Brain microvascular endothelial cell (primary cell): Measurements from ENCODE around the gene ASPHD2.

ENCODE experiments used
- DNase-seq: peaks from one replicate; pipeline ENCODE4 v3.0.0-alpha.2; 2020
- H3K27ac ChIP-seq: fragments of 250-450 bp; sonication (Bioruptor Pico); 2 replicates; pipeline ENCODE4 v1.5.1; 2020; ENCODE audit warnings: mild to moderate bottlenecking, moderate library complexity
- H3K27me3 ChIP-seq: fragments of 250-450 bp; sonication (Bioruptor Pico); replicated peaks from 2 replicates; pipeline ENCODE4 v1.5.1; 2020; ENCODE audit warnings: mild to moderate bottlenecking
- H3K36me3 ChIP-seq: fragments of 250-450 bp; sonication (Bioruptor Pico); replicated peaks from 2 replicates; pipeline ENCODE4 v1.5.1; 2020; ENCODE audit warnings: mild to moderate bottlenecking
- H3K4me3 ChIP-seq: 2 replicates; pipeline ENCODE4 v1.5.1; 2011; ENCODE audit warnings: low read depth, mild to moderate bottlenecking, control low read depth, low read length, moderate library complexity
- in situ Hi-C: cut with HindIII; loops from 2 replicates; pipeline ENCODE4 v1.10.0; 2017; ENCODE audit warnings: low sequenced_read_pairs, low pct_ligation_motif_present
- TF ChIP-seq, protein P1 (sequence below): IDR thresholded peaks from 2 replicates; pipeline ENCODE4 v1.5.1; 2011; ENCODE audit warnings: low read depth, mild to moderate bottlenecking, moderate library complexity, low read length, control low read depth, inconsistent platforms; ENCODE audit errors: missing control alignments

ASPHD2 gene

DNA sequence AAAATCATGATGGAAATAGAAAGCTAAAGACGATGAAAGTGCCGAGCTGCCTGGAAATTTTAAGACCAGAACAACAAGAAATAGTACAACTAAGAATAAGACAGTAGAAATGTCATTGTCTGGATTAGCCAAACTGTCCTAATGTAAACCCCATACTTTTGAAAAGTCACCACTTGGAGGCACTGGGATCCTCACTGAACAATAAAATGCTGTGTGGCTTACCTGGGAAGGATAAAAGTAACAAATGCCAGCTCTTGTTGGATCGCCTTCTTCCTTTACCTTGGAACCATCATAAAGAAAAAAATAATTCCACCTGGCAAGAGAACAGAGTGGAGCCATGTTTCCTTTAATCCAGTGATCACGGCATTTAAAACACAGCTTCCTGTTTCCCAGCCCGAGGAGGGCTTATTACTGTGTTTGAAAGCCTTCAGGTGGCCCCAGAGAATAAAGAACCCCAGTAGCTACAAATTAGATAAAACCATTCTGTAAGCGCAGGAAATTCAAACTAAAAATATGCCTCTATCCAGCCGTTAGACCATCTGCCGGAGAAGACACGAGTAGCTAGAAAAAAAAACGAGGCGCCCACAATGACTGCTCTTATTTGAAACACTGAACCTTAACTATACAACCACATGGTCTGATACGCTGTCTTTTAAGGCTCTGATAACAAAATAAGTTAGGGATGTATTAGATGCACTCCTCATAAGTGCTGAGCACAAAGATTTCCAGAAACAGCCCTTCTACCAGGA, 50.2 kb downstream of the ASPHD2 start:
- DNase-seq, result no peak
- peaks cover 2% of the 10 kb centered on the region for H3K36me3 ChIP-seq
- TF ChIP-seq, protein P1, sequence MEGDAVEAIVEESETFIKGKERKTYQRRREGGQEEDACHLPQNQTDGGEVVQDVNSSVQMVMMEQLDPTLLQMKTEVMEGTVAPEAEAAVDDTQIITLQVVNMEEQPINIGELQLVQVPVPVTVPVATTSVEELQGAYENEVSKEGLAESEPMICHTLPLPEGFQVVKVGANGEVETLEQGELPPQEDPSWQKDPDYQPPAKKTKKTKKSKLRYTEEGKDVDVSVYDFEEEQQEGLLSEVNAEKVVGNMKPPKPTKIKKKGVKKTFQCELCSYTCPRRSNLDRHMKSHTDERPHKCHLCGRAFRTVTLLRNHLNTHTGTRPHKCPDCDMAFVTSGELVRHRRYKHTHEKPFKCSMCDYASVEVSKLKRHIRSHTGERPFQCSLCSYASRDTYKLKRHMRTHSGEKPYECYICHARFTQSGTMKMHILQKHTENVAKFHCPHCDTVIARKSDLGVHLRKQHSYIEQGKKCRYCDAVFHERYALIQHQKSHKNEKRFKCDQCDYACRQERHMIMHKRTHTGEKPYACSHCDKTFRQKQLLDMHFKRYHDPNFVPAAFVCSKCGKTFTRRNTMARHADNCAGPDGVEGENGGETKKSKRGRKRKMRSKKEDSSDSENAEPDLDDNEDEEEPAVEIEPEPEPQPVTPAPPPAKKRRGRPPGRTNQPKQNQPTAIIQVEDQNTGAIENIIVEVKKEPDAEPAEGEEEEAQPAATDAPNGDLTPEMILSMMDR, result no peak
- in situ Hi-C loops, result no loop called here
- no peak overlapping the region for H3K4me3 ChIP-seq
- no peaks in the 10 kb centered on the region for H3K27me3 ChIP-seq
- H3K27ac ChIP-seq, result no peak overlapping the region

DNA sequence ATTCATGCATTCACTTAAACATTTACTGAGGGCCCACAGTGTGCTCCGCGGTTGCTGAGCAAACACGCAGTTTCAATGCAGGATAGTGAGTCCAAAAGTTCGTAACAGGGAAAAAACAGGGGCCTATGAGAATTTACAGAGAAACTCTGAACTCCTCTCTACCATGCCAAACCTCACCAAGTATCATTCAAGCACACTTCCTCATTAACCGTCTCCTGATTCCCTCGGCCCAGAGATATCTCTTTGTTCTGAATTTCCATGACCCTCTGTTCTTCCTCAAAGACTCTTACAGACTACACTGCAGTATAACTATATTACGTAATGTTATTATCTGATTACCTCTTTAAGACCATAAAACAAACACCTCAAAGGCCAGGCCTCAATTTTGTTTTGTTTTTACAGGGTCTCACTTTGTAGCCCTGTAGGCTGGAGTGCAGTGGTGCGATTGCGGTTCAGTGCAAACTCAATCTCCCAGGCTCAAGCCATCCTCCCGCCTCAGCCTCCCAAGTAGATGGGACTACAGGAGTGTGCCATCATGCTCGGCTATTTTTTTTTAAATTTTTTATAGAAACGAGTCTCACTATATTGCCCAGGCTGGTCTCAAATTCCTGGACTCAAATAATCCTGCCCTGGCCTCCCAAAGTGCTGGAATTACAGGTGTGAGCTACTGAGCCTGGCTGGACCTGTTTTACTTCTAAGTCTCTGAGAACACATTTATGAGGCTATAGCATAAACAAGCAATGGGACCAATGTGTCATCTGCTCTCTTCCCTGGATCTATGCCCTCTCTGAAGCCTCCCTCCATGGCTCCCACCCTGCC, 50.9 kb downstream of the ASPHD2 start:
- in situ Hi-C loops, result no loop called here
- Histone ChIP-seq H3K36me3 (peaks cover 2% of the 10 kb centered on the region), H3K4me3 (no peak overlapping the region), H3K27ac (no peak overlapping the region), H3K27me3 (no peaks in the 10 kb centered on the region)
- no peak for DNase-seq
- TF ChIP-seq, protein P1, result no peak

DNA sequence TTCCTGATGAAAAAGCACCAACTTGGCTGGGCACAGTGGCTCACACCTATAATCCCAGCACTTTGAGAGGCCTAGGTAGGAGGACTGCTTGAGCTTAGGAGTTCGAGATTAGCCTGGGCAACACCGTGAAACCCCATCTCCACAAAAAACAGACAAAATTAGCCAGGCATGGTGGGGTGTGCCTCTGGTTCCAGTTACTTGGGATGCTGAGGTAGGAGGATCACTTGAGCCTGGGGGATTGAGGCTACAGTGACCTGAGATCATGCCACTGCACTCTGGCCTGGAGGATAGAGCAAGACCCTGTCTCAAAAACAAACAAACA, 51.5 kb downstream of the ASPHD2 start:
- H3K27me3 ChIP-seq, result no peaks in the 10 kb centered on the region
- H3K36me3 ChIP-seq, result no peaks in the 10 kb centered on the region
- H3K27ac ChIP-seq, result no peak overlapping the region
- no peak overlapping the region for H3K4me3 ChIP-seq
- DNase-seq, result no peak
- TF ChIP-seq, protein P1, result no peak
- in situ Hi-C loops, result no loop called here

DNA sequence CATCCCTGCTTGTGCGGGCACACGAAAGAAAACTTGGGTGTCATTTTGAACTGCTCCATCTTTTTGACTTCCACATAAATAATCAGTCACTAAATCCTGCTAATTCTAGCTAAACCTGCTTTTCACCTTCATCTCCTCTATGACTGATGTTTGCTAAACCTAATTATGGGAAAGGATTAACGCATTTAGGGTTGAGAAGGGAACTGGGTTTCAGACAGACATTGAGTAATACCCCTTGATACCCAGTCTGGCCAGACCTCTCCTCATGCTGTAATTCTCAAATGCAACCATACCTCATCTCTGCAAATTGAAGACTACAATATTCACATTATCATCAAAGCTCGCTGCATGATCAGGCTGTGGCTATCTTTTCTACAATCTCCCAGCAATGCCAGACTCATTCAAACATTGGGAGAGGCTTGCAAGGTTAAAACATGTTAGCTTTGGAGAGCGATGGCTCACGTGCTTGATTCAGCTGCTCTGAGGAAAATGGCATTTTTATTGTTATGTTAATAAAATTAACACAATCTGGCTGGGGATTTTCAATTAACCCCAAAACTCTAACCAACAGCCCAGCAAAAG, 52.1 kb downstream of the ASPHD2 start:
- TF ChIP-seq, protein P1, result no peak
- in situ Hi-C loops, result no loop called here
- no peaks in the 10 kb centered on the region for H3K36me3 ChIP-seq
- H3K4me3 ChIP-seq, result no peak overlapping the region
- no peaks in the 10 kb centered on the region for H3K27me3 ChIP-seq
- H3K27ac ChIP-seq, result no peak overlapping the region
- no peak for DNase-seq

DNA sequence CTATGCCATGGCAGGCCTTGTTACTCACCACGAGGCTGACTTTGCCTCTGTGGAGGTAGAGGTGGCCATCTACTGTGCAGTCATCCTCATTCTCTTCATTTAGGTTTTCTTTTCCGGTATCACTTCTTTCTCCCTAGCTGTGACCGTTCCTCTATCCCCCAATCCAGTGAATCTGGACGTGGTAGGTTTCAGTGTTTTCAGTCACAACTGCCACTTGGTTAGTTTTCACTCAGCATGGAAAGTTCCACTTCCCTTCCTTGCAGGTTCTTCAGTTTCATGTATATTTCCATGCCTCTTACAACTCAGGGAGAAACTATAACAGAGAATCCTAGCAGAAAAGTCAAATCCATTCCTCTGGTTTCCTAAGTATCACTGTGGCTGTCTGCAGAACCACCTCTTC, 52.6 kb downstream of the ASPHD2 start:
- Histone ChIP-seq H3K4me3 (no peak overlapping the region), H3K36me3 (no peaks in the 10 kb centered on the region), H3K27me3 (no peaks in the 10 kb centered on the region), H3K27ac (no peak overlapping the region)
- no peak for DNase-seq
- in situ Hi-C loops, result no loop called here
- TF ChIP-seq, protein P1, result no peak
